ENCODE measurements around the gene TPBG.
A peak's percentile ranks its signal among the peaks of the same experiment; 100 is the strongest.

TPBG gene

GRCh38 chr6:82364087-82365015, 734 bp downstream of the TPBG start:
- TF ChIP-seq CTCF (IDR thresholded peaks at IDR 0.05; ENCODE audit: extremely low read depth, missing control alignments), result no peak

GRCh38 chr6:82365016-82365795, 1.6 kb downstream of the TPBG start:
- DNase-seq (ENCODE audit: low spot score), result peak; percentile 39
- TF ChIP-seq CTCF (IDR thresholded peaks at IDR 0.05; ENCODE audit: extremely low read depth, missing control alignments), result no peak

More at GRCh38 chr6:82364087-82365015, 734 bp downstream of the TPBG start:
- peak; percentile 51 for DNase-seq (ENCODE audit: low spot score)

GRCh38 chr6:82367704-82368103, 4.1 kb downstream of the TPBG start:
- TF ChIP-seq CTCF (IDR thresholded peaks at IDR 0.05; ENCODE audit: extremely low read depth, missing control alignments), result no peak
- DNase-seq (ENCODE audit: low spot score), result no peak

GRCh38 chr6:82370788-82371187, 7.2 kb downstream of the TPBG start:
- TF ChIP-seq CTCF (IDR thresholded peaks at IDR 0.05; ENCODE audit: extremely low read depth, missing control alignments), result no peak
- DNase-seq (ENCODE audit: low spot score), result no peak

- DNase-seq (ENCODE audit: low spot score), result no peak
- TF ChIP-seq CTCF (IDR thresholded peaks at IDR 0.05; ENCODE audit: extremely low read depth, missing control alignments), result no peak
Observed at GRCh38 chr6:82371799-82372546, 8.4 kb downstream of the TPBG start.

GRCh38 chr6:82372656-82373055, 9.0 kb downstream of the TPBG start:
- no peak for TF ChIP-seq CTCF (IDR thresholded peaks at IDR 0.05; ENCODE audit: extremely low read depth, missing control alignments)
- no peak for DNase-seq (ENCODE audit: low spot score)
